Activated naive CD4-positive, alpha-beta T cell treated with anti-CD3 and anti-CD28 coated beads, Interleukin-2, amount 10 ng/mL, durations not matched to agents 7 days and 5 days (primary cell): ENCODE results near the gene KCNA5.

Source experiments
- CTCF ChIA-PET: fragments of 350-600 bp; sonication (Branson Sonifier 250); formaldehyde crosslinking; loops from one replicate; lab custom pipeline; 2021; ENCODE audit warnings: antibody characterized with exemption; lab: Charles Lee
- DNase-seq: peaks from one replicate; pipeline ENCODE4 v3.0.0-alpha.2; 2020
- H3K27ac Mint-ChIP-seq: one replicate; pipeline ENCODE4 v1.8.0; 2021; ENCODE audit warnings: mild to moderate bottlenecking, moderate library complexity, mixed read lengths
- H3K27me3 Mint-ChIP-seq: one replicate; pipeline ENCODE4 v1.8.0; 2021; ENCODE audit warnings: mild to moderate bottlenecking, mixed read lengths
- H3K36me3 Mint-ChIP-seq: one replicate; pipeline ENCODE4 v1.8.0; 2021; ENCODE audit warnings: mixed read lengths
- H3K4me1 Mint-ChIP-seq: one replicate; pipeline ENCODE4 v1.8.0; 2021; ENCODE audit warnings: mixed read lengths
- H3K4me3 Mint-ChIP-seq: one replicate; pipeline ENCODE4 v1.8.0; 2021; ENCODE audit warnings: mild to moderate bottlenecking, moderate library complexity, mixed read lengths
- H3K9me3 Mint-ChIP-seq: one replicate; pipeline ENCODE4 v1.8.0; 2021; ENCODE audit warnings: mixed read lengths

KCNA5 gene

GRCh38 chr12:5083955-5084849, 40.5 kb downstream of the KCNA5 start:
- CTCF ChIA-PET = interaction anchor here (1.2 to 7.9 kb wide), 5 partner anchors 9 to 229 kb away, joined by 3 to 52 read pairs (median 5); no protein-coding TSS in a partner anchor
- Mint-ChIP-seq H3K4me1 (no peaks in the 10 kb centered on the region), H3K27me3 (peaks cover 4% of the 10 kb centered on the region), H3K9me3 (no peaks in the 10 kb centered on the region), H3K4me3 (no peak overlapping the region), H3K36me3 (no peaks in the 10 kb centered on the region), H3K27ac (no peak overlapping the region)
- peak; percentile 38 for DNase-seq

- Mint-ChIP-seq H3K9me3 (no peaks in the 10 kb centered on the region), H3K4me1 (no peaks in the 10 kb centered on the region), H3K27ac (no peak overlapping the region), H3K36me3 (no peaks in the 10 kb centered on the region), H3K4me3 (no peak overlapping the region), H3K27me3 (peaks cover 4% of the 10 kb centered on the region)
- no peak for DNase-seq
- CTCF ChIA-PET = interaction anchor here (7.8 to 7.9 kb wide), 2 partner anchors 63 to 230 kb away, joined by 51 to 52 read pairs; no protein-coding TSS in a partner anchor
These were observed 42.2 kb downstream of the KCNA5 start for GRCh38 chr12:5085896-5086295.

- CTCF ChIA-PET = no interaction called here
- Mint-ChIP-seq H3K27ac (no peak overlapping the region), H3K4me1 (no peaks in the 10 kb centered on the region)
These were observed 44.3 kb downstream of the KCNA5 start for GRCh38 chr12:5087831-5088554.

GRCh38 chr12:5088586-5089264, 45.0 kb downstream of the KCNA5 start:
- Mint-ChIP-seq H3K4me3 (no peak overlapping the region), H3K36me3 (no peaks in the 10 kb centered on the region), H3K9me3 (no peaks in the 10 kb centered on the region), H3K27me3 (peaks cover 6% of the 10 kb centered on the region), H3K4me1 (no peaks in the 10 kb centered on the region), H3K27ac (no peak overlapping the region)
- CTCF ChIA-PET = no interaction called here
- DNase-seq = no peak

More at GRCh38 chr12:5087831-5088554, 44.3 kb downstream of the KCNA5 start:
- Mint-ChIP-seq H3K36me3 (no peaks in the 10 kb centered on the region), H3K9me3 (no peaks in the 10 kb centered on the region), H3K4me3 (no peak overlapping the region), H3K27me3 (peaks cover 4% of the 10 kb centered on the region)
- no peak for DNase-seq

- Mint-ChIP-seq H3K36me3 (no peaks in the 10 kb centered on the region), H3K27me3 (peaks cover 8% of the 10 kb centered on the region), H3K4me1 (no peaks in the 10 kb centered on the region), H3K9me3 (no peaks in the 10 kb centered on the region), H3K27ac (no peak overlapping the region), H3K4me3 (no peak overlapping the region)
- no peak for DNase-seq
- CTCF ChIA-PET = interaction anchor here (0.6 kb wide), 1 partner anchor 409 kb away, joined by 3 read pairs; no protein-coding TSS in a partner anchor
These were observed 50.9 kb downstream of the KCNA5 start for GRCh38 chr12:5094551-5094950.

- CTCF ChIA-PET = no interaction called here
- no peaks in the 10 kb centered on the region for H3K36me3 Mint-ChIP-seq
- H3K27me3 Mint-ChIP-seq = peaks cover 8% of the 10 kb centered on the region
- no peak for DNase-seq
- no peaks in the 10 kb centered on the region for H3K9me3 Mint-ChIP-seq
- H3K4me1 Mint-ChIP-seq = no peaks in the 10 kb centered on the region
- H3K27ac Mint-ChIP-seq = no peak overlapping the region
- no peak overlapping the region for H3K4me3 Mint-ChIP-seq
These were observed 51.3 kb downstream of the KCNA5 start for GRCh38 chr12:5094986-5095385.
